Fibroblast of lung (primary cell): ENCODE data around the gene NFIL3. TPM values are rescaled to one million over a fixed set of nuclear protein-coding genes. Genes with fewer than 3 reads are reported as not detected.
"Not testable (repeated sequence)": the region's sequence is repeated elsewhere in the genome, so short reads cannot be mapped to it uniquely, and the experiment has no call there.

Experiments
- DNase-seq, 2 donors: peaks; one replicate each; pipeline versions ENCODE4 v3.0.0 to v3.0.0-alpha.2; 2010; ENCODE audit warnings: low read depth in 2 of 2
- H2AFZ ChIP-seq: 2 replicates; pipeline ENCODE4 v1.5.1; 2012; ENCODE audit warnings: low read length, control low read depth, inconsistent platforms
- H3K27ac ChIP-seq: 2 replicates; pipeline ENCODE4 v1.5.1; 2011; ENCODE audit warnings: low read length, control low read depth; ENCODE audit not compliant: insufficient read depth
- H3K27me3 ChIP-seq: 2 replicates; pipeline ENCODE4 v1.5.1; 2011; ENCODE audit warnings: mild to moderate bottlenecking, low read length; ENCODE audit not compliant: control insufficient read depth, insufficient read depth
- H3K36me3 ChIP-seq: 2 replicates; pipeline ENCODE4 v1.5.1; 2011; ENCODE audit warnings: low read length; ENCODE audit not compliant: control insufficient read depth, insufficient read depth
- H3K4me1 ChIP-seq: 2 replicates; pipeline ENCODE4 v1.5.1; 2011; ENCODE audit warnings: low read length; ENCODE audit not compliant: control insufficient read depth, insufficient read depth; ENCODE audit errors: extremely low read depth
- H3K4me2 ChIP-seq: 2 replicates; pipeline ENCODE4 v1.5.1; 2011; ENCODE audit warnings: low read length, control low read depth; ENCODE audit not compliant: insufficient read depth; ENCODE audit errors: extremely low read depth
- H3K4me3 ChIP-seq, 4 experiments: fragments of 200-600 bp in 1 of 4; sonication (generic) in 1 of 4; replicated peaks in 1 of 4; 2 replicates each; pipeline ENCODE4 v1.5.1; 2011 to 2016; ENCODE audit warnings: low read length in 4 of 4, low read depth in 3 of 4, mild to moderate bottlenecking in 3 of 4, control low read depth in 2 of 4, inconsistent platforms in 1 of 4, mixed read lengths in 1 of 4; ENCODE audit not compliant: insufficient read depth in 1 of 4; ENCODE audit errors: control extremely low read depth in 1 of 4
- H3K79me2 ChIP-seq: 2 replicates; pipeline ENCODE4 v1.5.1; 2012; ENCODE audit warnings: mild to moderate bottlenecking, low read length, inconsistent platforms; ENCODE audit not compliant: control insufficient read depth, insufficient read depth
- H3K9ac ChIP-seq: 2 replicates; pipeline ENCODE4 v1.5.1; 2011; ENCODE audit warnings: mild to moderate bottlenecking, low read length, control low read depth; ENCODE audit not compliant: insufficient read depth
- H3K9me3 ChIP-seq: 2 replicates; pipeline ENCODE4 v1.5.1; 2012; ENCODE audit warnings: low read depth, low read length; ENCODE audit not compliant: control insufficient read depth, insufficient read depth
- H4K20me1 ChIP-seq: 2 replicates; pipeline ENCODE4 v1.5.1; 2011; ENCODE audit warnings: low read length; ENCODE audit not compliant: control insufficient read depth, insufficient read depth; ENCODE audit errors: extremely low read depth
- CTCF ChIP-seq, 2 donors: IDR thresholded peaks in 1 of 2; conservative IDR thresholded peaks in 1 of 2; 1 replicate in 1 of 2; 2 replicates in 1 of 2; pipeline ENCODE4 v1.5.1; 2011 to 2012; ENCODE audit warnings: low read length in 2 of 2, control low read depth in 1 of 2, inconsistent platforms in 1 of 2, low read depth in 1 of 2, mild to moderate bottlenecking in 1 of 2
- EZH2 ChIP-seq: IDR thresholded peaks from 2 replicates; pipeline ENCODE4 v1.5.1; 2012; ENCODE audit warnings: low read length, control low read depth, mild to moderate bottlenecking; ENCODE audit errors: missing control alignments
- polyA plus RNA-seq, 2 donors: library from polyadenylated mRNA; depleted of rRNA in 1 of 2; stranded (reverse) in 1 of 2; unstranded in 1 of 2; fragments of >200 nt; gene quantifications; 2 replicates each; pipeline ENCODE4 v1.2.1, GENCODE V29; 2011 to 2012; ENCODE audit warnings: missing spikeins in 1 of 2
- total RNA-seq: library from RNA; depleted of rRNA; stranded (reverse); fragments of >200 nt; gene quantifications from 2 replicates; pipeline ENCODE4 v1.2.1, GENCODE V29; 2014

The NFIL3 gene
- total and polyA plus RNA-seq, 2 donors (not counting 1 experiment from before 2014, with no cell fraction given), result 58.7 to 62.3 TPM

GRCh38 chr9:91379426-91379825, 44.2 kb downstream of the NFIL3 start:
- no peaks in the 10 kb centered on the region for H3K36me3 ChIP-seq
- no peak overlapping the region for H3K4me3 ChIP-seq
- H3K27ac ChIP-seq, result no peak overlapping the region
- H4K20me1 ChIP-seq, result no peaks in the 10 kb centered on the region
- H3K4me2 ChIP-seq, result no peak overlapping the region
- H3K27me3 ChIP-seq, result no peaks in the 10 kb centered on the region
- no peak for DNase-seq
- TF ChIP-seq CTCF (conservative IDR thresholded peaks at IDR 0.05 in 1 of 2, IDR thresholded peaks at IDR 0.05 in 1 of 2; ENCODE audit: low read depth in 1 of 2, low read length in 2 of 2) (no peak), EZH2 (no peak)
- no peaks in the 10 kb centered on the region for H3K9me3 ChIP-seq
- H3K4me1 ChIP-seq, result no peaks in the 10 kb centered on the region
- no peak overlapping the region for H3K9ac ChIP-seq
- no peaks in the 10 kb centered on the region for H3K79me2 ChIP-seq
- no peak overlapping the region for H2AFZ ChIP-seq

- H3K27ac ChIP-seq, result peak overlapping the region; percentile 23
These were observed 44.9 kb downstream of the NFIL3 start for GRCh38 chr9:91378695-91379127.

GRCh38 chr9:91378054-91378453, 45.6 kb downstream of the NFIL3 start:
- H3K4me1 ChIP-seq, H3K79me2 ChIP-seq, H3K27ac ChIP-seq, DNase-seq, H3K27me3 ChIP-seq, H3K9ac ChIP-seq, H4K20me1 ChIP-seq, H3K36me3 ChIP-seq, H2AFZ ChIP-seq, H3K9me3 ChIP-seq, H3K4me2 ChIP-seq, H3K4me3 ChIP-seq: not testable (repeated sequence)

More at GRCh38 chr9:91378695-91379127, 44.9 kb downstream of the NFIL3 start:
- H3K4me2 ChIP-seq, result peak overlapping the region; percentile 15
- H3K36me3 ChIP-seq, result no peaks in the 10 kb centered on the region
- no peaks in the 10 kb centered on the region for H3K9me3 ChIP-seq
- no peak overlapping the region for H2AFZ ChIP-seq
- H3K4me3 ChIP-seq, result no peak overlapping the region
- H3K79me2 ChIP-seq, result no peaks in the 10 kb centered on the region
- no peaks in the 10 kb centered on the region for H3K27me3 ChIP-seq
- H3K4me1 ChIP-seq, result peaks cover 2% of the 10 kb centered on the region
- no peak overlapping the region for H3K9ac ChIP-seq
- DNase-seq, result peak; percentile 73 to 85
- TF ChIP-seq EZH2 (no peak), CTCF (conservative IDR thresholded peaks at IDR 0.05 in 1 of 2, IDR thresholded peaks at IDR 0.05 in 1 of 2; ENCODE audit: low read depth in 1 of 2, low read length in 2 of 2) (no peak)
- no peaks in the 10 kb centered on the region for H4K20me1 ChIP-seq
